WTC11 (cell line): Measurements from ENCODE around the gene KRT37. TPM values are rescaled to one million over a fixed set of nuclear protein-coding genes. Genes with fewer than 3 reads are reported as not detected.

Experiments
- ATAC-seq: fragments of 200-7000 bp; cut with Tn5 transposase; 2 replicates; pipeline ENCODE4 v1.10.0; 2021; ENCODE audit warnings: mild to moderate bottlenecking, moderate library complexity
- CTCF ChIA-PET: fragments of 300-600 bp; sonication (Branson Sonifier 250); formaldehyde crosslinking; loops from one replicate; lab custom pipeline; 2021; ENCODE audit warnings: antibody characterized with exemption; lab: Charles Lee
- POLR2A ChIA-PET: fragments of 350-600 bp; sonication (Branson Sonifier 250); formaldehyde crosslinking; loops from one replicate; lab custom pipeline; 2021; ENCODE audit warnings: antibody characterized with exemption; lab: Charles Lee
- DNase-seq: peaks from one replicate; pipeline ENCODE4 v3.0.0; 2021; ENCODE audit warnings: low spot score
- H3K27ac Mint-ChIP-seq: 2 replicates; pipeline ENCODE4 v1.8.0; 2021; ENCODE audit warnings: mixed read lengths
- H3K27me3 Mint-ChIP-seq: 2 replicates; pipeline ENCODE4 v1.8.0; 2021; ENCODE audit warnings: low read depth, mild to moderate bottlenecking, moderate library complexity, mixed read lengths
- H3K36me3 Mint-ChIP-seq: 2 replicates; pipeline ENCODE4 v1.8.0; 2021; ENCODE audit warnings: mixed read lengths
- H3K4me1 Mint-ChIP-seq: 2 replicates; pipeline ENCODE4 v1.8.0; 2022; ENCODE audit warnings: mixed read lengths
- H3K4me3 Mint-ChIP-seq: 2 replicates; pipeline ENCODE4 v1.8.0; 2021; ENCODE audit warnings: mild to moderate bottlenecking, moderate library complexity, mixed read lengths
- H3K9me3 Mint-ChIP-seq: 2 replicates; pipeline ENCODE4 v1.8.0; 2021; ENCODE audit warnings: mixed read lengths
- EMX1 ChIP-seq: fragments of 250-450 bp; sonication (Bioruptor Pico); IDR thresholded peaks from 2 replicates; pipeline ENCODE4 v1.8.0; 2021; ENCODE audit warnings: mild to moderate bottlenecking
- FOXP1 ChIP-seq: sonication (generic); formaldehyde crosslinking; IDR thresholded peaks from 2 replicates; pipeline ENCODE4 v1.8.0; 2022; ENCODE audit warnings: missing genetic modification reagents, mild to moderate bottlenecking, moderate library complexity, borderline replicate concordance
- IRF2 ChIP-seq: sonication (generic); formaldehyde crosslinking; IDR thresholded peaks from 2 replicates; pipeline ENCODE4 v1.8.0; 2022; ENCODE audit warnings: low read depth, missing genetic modification reagents, borderline replicate concordance
- KAT7 ChIP-seq: sonication (generic); formaldehyde crosslinking; IDR thresholded peaks from 2 replicates; pipeline ENCODE4 v1.8.1; 2023; ENCODE audit warnings: missing genetic modification reagents, mild to moderate bottlenecking, borderline replicate concordance
- NFYB ChIP-seq: sonication (generic); formaldehyde crosslinking; conservative IDR thresholded peaks from 2 replicates; pipeline ENCODE4 v1.8.0; 2022; ENCODE audit warnings: low read depth, missing genetic modification reagents
- OVOL2 ChIP-seq: fragments of 250-450 bp; sonication (Bioruptor Pico); IDR thresholded peaks from 2 replicates; pipeline ENCODE4 v1.9.0; 2021; ENCODE audit warnings: mild to moderate bottlenecking, borderline replicate concordance
- RELA ChIP-seq: sonication (generic); formaldehyde crosslinking; IDR thresholded peaks from 2 replicates; pipeline ENCODE4 v1.8.1; 2022; ENCODE audit warnings: missing genetic modification reagents, mild to moderate bottlenecking, borderline replicate concordance
- RORB ChIP-seq: fragments of 250-450 bp; sonication (Bioruptor Pico); IDR thresholded peaks from 2 replicates; pipeline ENCODE4 v1.9.0; 2021; ENCODE audit warnings: mild to moderate bottlenecking
- SMAD3 ChIP-seq: sonication (generic); formaldehyde crosslinking; IDR thresholded peaks from 2 replicates; pipeline ENCODE4 v1.8.0; 2022; ENCODE audit warnings: missing genetic modification reagents, mild to moderate bottlenecking, borderline replicate concordance
- TCF7 ChIP-seq: sonication (generic); formaldehyde crosslinking; IDR thresholded peaks from 2 replicates; pipeline ENCODE4 v1.8.0; 2022; ENCODE audit warnings: mild to moderate bottlenecking, low read depth, missing genetic modification reagents, moderate library complexity
- TEAD4 ChIP-seq: sonication (generic); formaldehyde crosslinking; IDR thresholded peaks from 2 replicates; pipeline ENCODE4 v1.8.0; 2022; ENCODE audit warnings: mild to moderate bottlenecking, missing genetic modification reagents
- ZNF416 ChIP-seq: fragments of 250-450 bp; sonication (Bioruptor Pico); IDR thresholded peaks from 2 replicates; pipeline ENCODE4 v1.9.0; 2021; ENCODE audit warnings: mild to moderate bottlenecking, inconsistent platforms
- total RNA-seq: library from RNA; stranded (reverse); gene quantifications from 3 replicates; pipeline ENCODE4 v1.2.3, GENCODE V29; 2021
- TF ChIP-seq, protein P1 (sequence below): sonication (generic); formaldehyde crosslinking; IDR thresholded peaks from 2 replicates; pipeline ENCODE4 v1.8.1; 2022; ENCODE audit warnings: mild to moderate bottlenecking, moderate library complexity, missing genetic modification reagents
- TF ChIP-seq, protein P2 (sequence below): sonication (generic); formaldehyde crosslinking; conservative IDR thresholded peaks from 2 replicates; pipeline ENCODE4 v1.8.1; 2022; ENCODE audit warnings: mild to moderate bottlenecking, missing genetic modification reagents
- TF ChIP-seq, protein P3 (sequence below): fragments of 250-450 bp; sonication (Bioruptor Pico); IDR thresholded peaks from 2 replicates; pipeline ENCODE4 v1.9.0; 2021; ENCODE audit warnings: mild to moderate bottlenecking
- TF ChIP-seq, protein P4 (sequence below): sonication (generic); formaldehyde crosslinking; IDR thresholded peaks from 2 replicates; pipeline ENCODE4 v1.8.0; 2022; ENCODE audit warnings: missing genetic modification reagents
- TF ChIP-seq, protein P5 (sequence below): sonication (generic); formaldehyde crosslinking; IDR thresholded peaks from 2 replicates; pipeline ENCODE4 v1.8.0; 2023; ENCODE audit warnings: missing genetic modification reagents, mild to moderate bottlenecking, borderline replicate concordance
- TF ChIP-seq, protein P6 (sequence below): sonication (generic); formaldehyde crosslinking; IDR thresholded peaks from 2 replicates; pipeline ENCODE4 v1.8.0; 2022; ENCODE audit warnings: mild to moderate bottlenecking, missing genetic modification reagents
- TF ChIP-seq, protein P7 (sequence below): sonication (generic); formaldehyde crosslinking; IDR thresholded peaks from 2 replicates; pipeline ENCODE4 v1.8.1; 2022; ENCODE audit warnings: low read depth, missing genetic modification reagents, borderline replicate concordance

KRT37 gene
- total RNA-seq, 1 experiment from 2014 or later: not detected

DNA sequence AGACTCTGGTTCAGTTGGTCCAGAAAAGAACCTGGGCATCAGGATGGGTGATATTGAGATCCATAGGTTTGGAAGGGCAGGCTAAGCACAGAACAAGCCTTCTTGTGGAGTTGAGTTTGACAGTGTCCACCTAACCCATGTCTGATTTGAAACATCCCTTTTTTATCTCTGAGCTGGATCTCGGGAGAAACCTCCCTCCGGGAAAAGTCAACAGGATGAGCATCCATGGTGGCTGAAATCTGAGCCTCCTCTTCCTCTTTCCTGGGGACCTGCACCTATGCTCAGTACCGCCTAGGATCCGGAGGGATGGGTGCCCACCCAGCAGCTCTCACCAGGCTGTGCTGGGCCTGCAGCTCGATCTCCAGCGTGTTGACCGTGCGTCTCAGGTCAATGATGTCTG lies 39.4 kb upstream of the KRT37 start (continued):
- TF ChIP-seq, protein P1, sequence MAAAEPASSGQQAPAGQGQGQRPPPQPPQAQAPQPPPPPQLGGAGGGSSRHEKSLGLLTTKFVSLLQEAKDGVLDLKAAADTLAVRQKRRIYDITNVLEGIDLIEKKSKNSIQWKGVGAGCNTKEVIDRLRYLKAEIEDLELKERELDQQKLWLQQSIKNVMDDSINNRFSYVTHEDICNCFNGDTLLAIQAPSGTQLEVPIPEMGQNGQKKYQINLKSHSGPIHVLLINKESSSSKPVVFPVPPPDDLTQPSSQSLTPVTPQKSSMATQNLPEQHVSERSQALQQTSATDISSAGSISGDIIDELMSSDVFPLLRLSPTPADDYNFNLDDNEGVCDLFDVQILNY: no peak
- no peak for TF ChIP-seq FOXP1 (CRISPR knock-in tag)
- TF ChIP-seq, protein P2, sequence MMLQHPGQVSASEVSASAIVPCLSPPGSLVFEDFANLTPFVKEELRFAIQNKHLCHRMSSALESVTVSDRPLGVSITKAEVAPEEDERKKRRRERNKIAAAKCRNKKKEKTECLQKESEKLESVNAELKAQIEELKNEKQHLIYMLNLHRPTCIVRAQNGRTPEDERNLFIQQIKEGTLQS (CRISPR knock-in tag): no peak

DNA sequence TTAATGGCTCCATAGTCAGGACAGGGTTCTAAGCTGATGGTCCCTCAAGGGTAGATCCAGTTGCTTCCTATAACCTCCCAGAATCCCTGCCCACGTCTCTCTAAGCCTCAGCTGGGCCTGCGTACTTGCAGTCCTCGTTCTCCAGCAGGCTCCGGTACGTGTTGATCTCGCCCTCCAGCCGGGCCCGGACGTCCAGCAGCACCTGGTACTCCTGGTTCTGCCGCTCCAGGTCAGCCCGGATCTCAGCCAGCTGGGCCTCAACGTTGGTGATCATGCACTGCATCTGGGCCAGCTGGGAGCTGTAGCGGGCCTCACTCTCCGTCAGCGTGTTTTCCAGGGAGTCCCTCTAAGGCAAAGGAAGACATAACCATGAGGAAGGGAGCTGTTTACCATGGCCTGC lies 38.3 kb upstream of the KRT37 start:
- no peak for DNase-seq
- H3K9me3 Mint-ChIP-seq: peaks cover 6% of the 10 kb centered on the region; the same call in 1 of the 2 replicates
- H3K27ac Mint-ChIP-seq: no peak overlapping the region
- ChIA-PET CTCF (interaction anchor here (1.4 to 2.8 kb wide), 4 partner anchors 24 to 200 kb away, joined by 4 to 12 read pairs (median 8); no protein-coding TSS in a partner anchor), POLR2A (no interaction called here)
- H3K36me3 Mint-ChIP-seq: no peaks in the 10 kb centered on the region
- no peaks in the 10 kb centered on the region for H3K4me1 Mint-ChIP-seq
- peaks cover 5% of the 10 kb centered on the region for H3K27me3 Mint-ChIP-seq
- no peak overlapping the region for H3K4me3 Mint-ChIP-seq
- no peak for ATAC-seq
- TF ChIP-seq TEAD4 (CRISPR knock-in tag): no peak
- no peak for TF ChIP-seq NFYB (CRISPR knock-in tag)
- TF ChIP-seq OVOL2 (CRISPR knock-in tag): no peak
- TF ChIP-seq ZNF416 (CRISPR knock-in tag): no peak
- no peak for TF ChIP-seq IRF2
- TF ChIP-seq, protein P3, sequence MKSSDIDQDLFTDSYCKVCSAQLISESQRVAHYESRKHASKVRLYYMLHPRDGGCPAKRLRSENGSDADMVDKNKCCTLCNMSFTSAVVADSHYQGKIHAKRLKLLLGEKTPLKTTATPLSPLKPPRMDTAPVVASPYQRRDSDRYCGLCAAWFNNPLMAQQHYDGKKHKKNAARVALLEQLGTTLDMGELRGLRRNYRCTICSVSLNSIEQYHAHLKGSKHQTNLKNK (CRISPR knock-in tag): no peak
- no peak for TF ChIP-seq RELA
- no peak for TF ChIP-seq TCF7 (CRISPR knock-in tag)
- TF ChIP-seq, protein P4, sequence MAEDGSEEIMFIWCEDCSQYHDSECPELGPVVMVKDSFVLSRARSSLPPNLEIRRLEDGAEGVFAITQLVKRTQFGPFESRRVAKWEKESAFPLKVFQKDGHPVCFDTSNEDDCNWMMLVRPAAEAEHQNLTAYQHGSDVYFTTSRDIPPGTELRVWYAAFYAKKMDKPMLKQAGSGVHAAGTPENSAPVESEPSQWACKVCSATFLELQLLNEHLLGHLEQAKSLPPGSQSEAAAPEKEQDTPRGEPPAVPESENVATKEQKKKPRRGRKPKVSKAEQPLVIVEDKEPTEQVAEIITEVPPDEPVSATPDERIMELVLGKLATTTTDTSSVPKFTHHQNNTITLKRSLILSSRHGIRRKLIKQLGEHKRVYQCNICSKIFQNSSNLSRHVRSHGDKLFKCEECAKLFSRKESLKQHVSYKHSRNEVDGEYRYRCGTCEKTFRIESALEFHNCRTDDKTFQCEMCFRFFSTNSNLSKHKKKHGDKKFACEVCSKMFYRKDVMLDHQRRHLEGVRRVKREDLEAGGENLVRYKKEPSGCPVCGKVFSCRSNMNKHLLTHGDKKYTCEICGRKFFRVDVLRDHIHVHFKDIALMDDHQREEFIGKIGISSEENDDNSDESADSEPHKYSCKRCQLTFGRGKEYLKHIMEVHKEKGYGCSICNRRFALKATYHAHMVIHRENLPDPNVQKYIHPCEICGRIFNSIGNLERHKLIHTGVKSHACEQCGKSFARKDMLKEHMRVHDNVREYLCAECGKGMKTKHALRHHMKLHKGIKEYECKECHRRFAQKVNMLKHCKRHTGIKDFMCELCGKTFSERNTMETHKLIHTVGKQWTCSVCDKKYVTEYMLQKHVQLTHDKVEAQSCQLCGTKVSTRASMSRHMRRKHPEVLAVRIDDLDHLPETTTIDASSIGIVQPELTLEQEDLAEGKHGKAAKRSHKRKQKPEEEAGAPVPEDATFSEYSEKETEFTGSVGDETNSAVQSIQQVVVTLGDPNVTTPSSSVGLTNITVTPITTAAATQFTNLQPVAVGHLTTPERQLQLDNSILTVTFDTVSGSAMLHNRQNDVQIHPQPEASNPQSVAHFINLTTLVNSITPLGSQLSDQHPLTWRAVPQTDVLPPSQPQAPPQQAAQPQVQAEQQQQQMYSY (CRISPR knock-in tag): no peak
- no peak for TF ChIP-seq KAT7 (CRISPR knock-in tag)
- TF ChIP-seq, protein P5, sequence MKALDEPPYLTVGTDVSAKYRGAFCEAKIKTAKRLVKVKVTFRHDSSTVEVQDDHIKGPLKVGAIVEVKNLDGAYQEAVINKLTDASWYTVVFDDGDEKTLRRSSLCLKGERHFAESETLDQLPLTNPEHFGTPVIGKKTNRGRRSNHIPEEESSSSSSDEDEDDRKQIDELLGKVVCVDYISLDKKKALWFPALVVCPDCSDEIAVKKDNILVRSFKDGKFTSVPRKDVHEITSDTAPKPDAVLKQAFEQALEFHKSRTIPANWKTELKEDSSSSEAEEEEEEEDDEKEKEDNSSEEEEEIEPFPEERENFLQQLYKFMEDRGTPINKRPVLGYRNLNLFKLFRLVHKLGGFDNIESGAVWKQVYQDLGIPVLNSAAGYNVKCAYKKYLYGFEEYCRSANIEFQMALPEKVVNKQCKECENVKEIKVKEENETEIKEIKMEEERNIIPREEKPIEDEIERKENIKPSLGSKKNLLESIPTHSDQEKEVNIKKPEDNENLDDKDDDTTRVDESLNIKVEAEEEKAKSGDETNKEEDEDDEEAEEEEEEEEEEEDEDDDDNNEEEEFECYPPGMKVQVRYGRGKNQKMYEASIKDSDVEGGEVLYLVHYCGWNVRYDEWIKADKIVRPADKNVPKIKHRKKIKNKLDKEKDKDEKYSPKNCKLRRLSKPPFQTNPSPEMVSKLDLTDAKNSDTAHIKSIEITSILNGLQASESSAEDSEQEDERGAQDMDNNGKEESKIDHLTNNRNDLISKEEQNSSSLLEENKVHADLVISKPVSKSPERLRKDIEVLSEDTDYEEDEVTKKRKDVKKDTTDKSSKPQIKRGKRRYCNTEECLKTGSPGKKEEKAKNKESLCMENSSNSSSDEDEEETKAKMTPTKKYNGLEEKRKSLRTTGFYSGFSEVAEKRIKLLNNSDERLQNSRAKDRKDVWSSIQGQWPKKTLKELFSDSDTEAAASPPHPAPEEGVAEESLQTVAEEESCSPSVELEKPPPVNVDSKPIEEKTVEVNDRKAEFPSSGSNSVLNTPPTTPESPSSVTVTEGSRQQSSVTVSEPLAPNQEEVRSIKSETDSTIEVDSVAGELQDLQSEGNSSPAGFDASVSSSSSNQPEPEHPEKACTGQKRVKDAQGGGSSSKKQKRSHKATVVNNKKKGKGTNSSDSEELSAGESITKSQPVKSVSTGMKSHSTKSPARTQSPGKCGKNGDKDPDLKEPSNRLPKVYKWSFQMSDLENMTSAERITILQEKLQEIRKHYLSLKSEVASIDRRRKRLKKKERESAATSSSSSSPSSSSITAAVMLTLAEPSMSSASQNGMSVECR (CRISPR knock-in tag): no peak

DNA sequence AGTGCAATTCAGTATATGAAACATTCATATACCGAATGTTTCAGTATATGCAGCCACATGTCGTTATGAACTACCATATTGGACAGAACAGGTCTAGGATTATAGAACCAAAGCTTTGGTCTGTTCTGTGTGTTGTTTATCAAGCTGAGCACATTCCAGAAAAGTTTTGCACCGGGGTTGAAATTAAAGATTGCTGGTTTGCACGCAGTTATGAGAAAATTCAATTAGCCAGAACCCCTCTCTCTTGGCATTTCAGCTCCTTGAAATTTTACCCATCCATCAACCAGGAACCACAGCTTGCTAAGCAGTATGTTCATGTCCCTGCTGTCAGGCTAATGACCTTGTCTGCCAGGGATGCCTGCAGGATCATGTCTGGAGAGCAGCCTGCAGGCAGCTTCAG lies 33.3 kb upstream of the KRT37 start:
- Mint-ChIP-seq H3K4me1 (no peaks in the 10 kb centered on the region), H3K27me3 (no peaks in the 10 kb centered on the region), H3K36me3 (no peaks in the 10 kb centered on the region), H3K27ac (no peak overlapping the region), H3K4me3 (no peak overlapping the region), H3K9me3 (peaks cover 13% of the 10 kb centered on the region)
- TF ChIP-seq, protein P6, sequence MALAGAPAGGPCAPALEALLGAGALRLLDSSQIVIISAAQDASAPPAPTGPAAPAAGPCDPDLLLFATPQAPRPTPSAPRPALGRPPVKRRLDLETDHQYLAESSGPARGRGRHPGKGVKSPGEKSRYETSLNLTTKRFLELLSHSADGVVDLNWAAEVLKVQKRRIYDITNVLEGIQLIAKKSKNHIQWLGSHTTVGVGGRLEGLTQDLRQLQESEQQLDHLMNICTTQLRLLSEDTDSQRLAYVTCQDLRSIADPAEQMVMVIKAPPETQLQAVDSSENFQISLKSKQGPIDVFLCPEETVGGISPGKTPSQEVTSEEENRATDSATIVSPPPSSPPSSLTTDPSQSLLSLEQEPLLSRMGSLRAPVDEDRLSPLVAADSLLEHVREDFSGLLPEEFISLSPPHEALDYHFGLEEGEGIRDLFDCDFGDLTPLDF (CRISPR knock-in tag): no peak
- TF ChIP-seq, protein P7, sequence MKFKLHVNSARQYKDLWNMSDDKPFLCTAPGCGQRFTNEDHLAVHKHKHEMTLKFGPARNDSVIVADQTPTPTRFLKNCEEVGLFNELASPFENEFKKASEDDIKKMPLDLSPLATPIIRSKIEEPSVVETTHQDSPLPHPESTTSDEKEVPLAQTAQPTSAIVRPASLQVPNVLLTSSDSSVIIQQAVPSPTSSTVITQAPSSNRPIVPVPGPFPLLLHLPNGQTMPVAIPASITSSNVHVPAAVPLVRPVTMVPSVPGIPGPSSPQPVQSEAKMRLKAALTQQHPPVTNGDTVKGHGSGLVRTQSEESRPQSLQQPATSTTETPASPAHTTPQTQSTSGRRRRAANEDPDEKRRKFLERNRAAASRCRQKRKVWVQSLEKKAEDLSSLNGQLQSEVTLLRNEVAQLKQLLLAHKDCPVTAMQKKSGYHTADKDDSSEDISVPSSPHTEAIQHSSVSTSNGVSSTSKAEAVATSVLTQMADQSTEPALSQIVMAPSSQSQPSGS: no peak
- TF ChIP-seq EMX1 (CRISPR knock-in tag) (no peak), SMAD3 (CRISPR knock-in tag) (no peak), RORB (CRISPR knock-in tag) (no peak)
- ATAC-seq: no peak
- DNase-seq: no peak
- CTCF ChIA-PET: interaction anchor here (0.9 to 2.4 kb wide), 5 partner anchors 40 to 594 kb away, joined by 3 to 17 read pairs (median 4); no protein-coding TSS in a partner anchor
- POLR2A ChIA-PET: no interaction called here
